Fibroblast of skin of left biceps (primary cell): ENCODE data around the gene EPS8L3.

Experiments used
- DNase-seq, 2 experiments: peaks; one replicate each; pipeline ENCODE4 v3.0.0-alpha.2; 2013; ENCODE audit warnings: low read depth in 2 of 2

EPS8L3 gene

GRCh38 chr1:109793486-109794318 lies 30.0 kb upstream of the EPS8L3 start:
- peak; percentile 74 to 83 for DNase-seq

- DNase-seq, result no peak
Measured at GRCh38 chr1:109793089-109793485, 29.4 kb upstream of the EPS8L3 start.

- peak; percentile 86 to 89 for DNase-seq
Measured at GRCh38 chr1:109792056-109792831, 28.5 kb upstream of the EPS8L3 start.

- no peak for DNase-seq
Measured at GRCh38 chr1:109791495-109792043, 27.8 kb upstream of the EPS8L3 start.

GRCh38 chr1:109790735-109791494 lies 27.2 kb upstream of the EPS8L3 start:
- DNase-seq, result no peak

- no peak for DNase-seq
Measured at GRCh38 chr1:109790329-109790728, 26.6 kb upstream of the EPS8L3 start.

- DNase-seq, result no peak
Measured at GRCh38 chr1:109789551-109790180, 25.9 kb upstream of the EPS8L3 start.

- DNase-seq, result no peak
Measured at GRCh38 chr1:109788695-109789521, 25.2 kb upstream of the EPS8L3 start.

- no peak for DNase-seq
Measured at GRCh38 chr1:109787845-109788601, 24.3 kb upstream of the EPS8L3 start.

GRCh38 chr1:109787211-109787844 lies 23.6 kb upstream of the EPS8L3 start:
- no peak for DNase-seq

GRCh38 chr1:109786531-109787021 lies 22.9 kb upstream of the EPS8L3 start:
- DNase-seq, result no peak

- DNase-seq, result no peak
Measured at GRCh38 chr1:109786112-109786480, 22.4 kb upstream of the EPS8L3 start.

- no peak for DNase-seq
Measured at GRCh38 chr1:109785446-109786111, 21.9 kb upstream of the EPS8L3 start.

- no peak for DNase-seq
Measured at GRCh38 chr1:109784551-109785252, 21.0 kb upstream of the EPS8L3 start.

GRCh38 chr1:109783436-109783835 lies 19.7 kb upstream of the EPS8L3 start:
- DNase-seq, result no peak

GRCh38 chr1:109782927-109783326 lies 19.2 kb upstream of the EPS8L3 start:
- no peak for DNase-seq

GRCh38 chr1:109782514-109782913 lies 18.8 kb upstream of the EPS8L3 start:
- peak in 1 of 2 experiments; percentile 33 for DNase-seq

- no peak for DNase-seq
Measured at GRCh38 chr1:109781806-109782205, 18.1 kb upstream of the EPS8L3 start.
